Breast epithelium (tissue), 4 donors: ENCODE measurements around the gene MGAT4B. TPM values are rescaled to one million over a fixed set of nuclear protein-coding genes. Genes with fewer than 3 reads are reported as not detected.
A peak's percentile ranks its signal among the peaks of the same experiment; 100 is the strongest.

Experiments used
- DNase-seq, 2 donors: peaks; one replicate each; pipeline ENCODE4 v3.0.0-alpha.2; 2019; ENCODE audit warnings: low spot score in 2 of 2
- H3K27ac ChIP-seq, 2 donors: fragments of 200-600 bp; sonication (generic) in 1 of 2; one replicate each; pipeline ENCODE4 v1.5.1; 2016 to 2019; ENCODE audit warnings: mild to moderate bottlenecking in 1 of 2
- H3K27me3 ChIP-seq, 2 donors: fragments of 200-600 bp; sonication (generic) in 1 of 2; one replicate each; pipeline versions ENCODE4 v1.5.1 to v1.6.0; 2017 to 2019; ENCODE audit warnings: control low read depth in 1 of 2, mild to moderate bottlenecking in 1 of 2
- H3K36me3 ChIP-seq: fragments of 200-600 bp; one replicate; pipeline ENCODE4 v1.5.1; 2019
- H3K4me1 ChIP-seq, 2 donors: fragments of 200-600 bp; sonication (generic); one replicate each; pipeline ENCODE4 v1.5.1; 2016 to 2019; ENCODE audit warnings: control low read depth in 1 of 2
- H3K4me3 ChIP-seq, 3 donors: fragments of 200-600 bp; sonication (generic); 1 replicate in 2 of 3; 2 replicates in 1 of 3; pipeline ENCODE4 v1.5.1; 2016 to 2019; ENCODE audit warnings: mild to moderate bottlenecking in 3 of 3, moderate library complexity in 2 of 3
- H3K9me3 ChIP-seq, 2 donors: fragments of 200-600 bp; sonication (generic) in 1 of 2; one replicate each; pipeline ENCODE4 v1.5.1; 2016 to 2019; ENCODE audit warnings: control low read depth in 1 of 2
- POLR2A ChIP-seq: fragments of 450-650 bp; IDR thresholded peaks from one replicate; pipeline ENCODE4 v1.6.1; 2016; ENCODE audit warnings: antibody characterized with exemption, mild to moderate bottlenecking, moderate library complexity
- POLR2AphosphoS5 ChIP-seq, 3 donors: sonication (generic); formaldehyde crosslinking; IDR thresholded peaks; one replicate each; pipeline ENCODE4 v1.6.1; 2017; ENCODE audit warnings: antibody characterized with exemption in 3 of 3
- intact Hi-C: fragments of 100-400 bp; cut with DNase I; formaldehyde crosslinking; loops from one replicate; pipeline ENCODE4 v1.15.1; 2023; ENCODE audit warnings: low total_unique reads
- total RNA-seq, 3 donors: library from RNA; depleted of rRNA; stranded (reverse); fragments of >200 nt; gene quantifications; one replicate each; pipeline ENCODE4 v1.1.0, GENCODE V29; 2016
- TF ChIP-seq, protein P1 (sequence below), 3 donors: fragments of 450-650 bp; IDR thresholded peaks; one replicate each; pipeline ENCODE4 v1.5.1; 2016 to 2017; ENCODE audit warnings: antibody characterized with exemption in 3 of 3, mild to moderate bottlenecking in 3 of 3, moderate library complexity in 3 of 3

The MGAT4B gene
- 10 to 100 TPM; 43.0 to 73.7 (median 54.6) TPM for total RNA-seq

- DNase-seq: peak; percentile 67 to 72
- Histone ChIP-seq H3K27ac (peak within 1 kb of the TSS; percentile 94 to 97), H3K4me1 (peaks cover 9 to 31% of the 10 kb centered on the region in 2 donors), H3K4me3 (peak within 1 kb of the TSS; percentile 89 to 92 (median 91)), H3K27me3 (no peaks in the 10 kb centered on the region), H3K9me3 (no peaks in the 10 kb centered on the region), H3K36me3 (no peaks in the 10 kb centered on the region)
- intact Hi-C loops: no loop called here
- TF ChIP-seq POLR2AphosphoS5 (IDR thresholded peaks at IDR 0.05) (no peak), POLR2A (no peak)
- TF ChIP-seq, protein P1, sequence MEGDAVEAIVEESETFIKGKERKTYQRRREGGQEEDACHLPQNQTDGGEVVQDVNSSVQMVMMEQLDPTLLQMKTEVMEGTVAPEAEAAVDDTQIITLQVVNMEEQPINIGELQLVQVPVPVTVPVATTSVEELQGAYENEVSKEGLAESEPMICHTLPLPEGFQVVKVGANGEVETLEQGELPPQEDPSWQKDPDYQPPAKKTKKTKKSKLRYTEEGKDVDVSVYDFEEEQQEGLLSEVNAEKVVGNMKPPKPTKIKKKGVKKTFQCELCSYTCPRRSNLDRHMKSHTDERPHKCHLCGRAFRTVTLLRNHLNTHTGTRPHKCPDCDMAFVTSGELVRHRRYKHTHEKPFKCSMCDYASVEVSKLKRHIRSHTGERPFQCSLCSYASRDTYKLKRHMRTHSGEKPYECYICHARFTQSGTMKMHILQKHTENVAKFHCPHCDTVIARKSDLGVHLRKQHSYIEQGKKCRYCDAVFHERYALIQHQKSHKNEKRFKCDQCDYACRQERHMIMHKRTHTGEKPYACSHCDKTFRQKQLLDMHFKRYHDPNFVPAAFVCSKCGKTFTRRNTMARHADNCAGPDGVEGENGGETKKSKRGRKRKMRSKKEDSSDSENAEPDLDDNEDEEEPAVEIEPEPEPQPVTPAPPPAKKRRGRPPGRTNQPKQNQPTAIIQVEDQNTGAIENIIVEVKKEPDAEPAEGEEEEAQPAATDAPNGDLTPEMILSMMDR (IDR thresholded peaks at IDR 0.05): no peak
Observed at GRCh38 chr5:179806250-179807048, at the start of gene MGAT4B. Gene MGAT4B, minus strand, starts transcription at chr5:179806866. Its CDS starts 283 bp downstream, at chr5:179806583.

DNA sequence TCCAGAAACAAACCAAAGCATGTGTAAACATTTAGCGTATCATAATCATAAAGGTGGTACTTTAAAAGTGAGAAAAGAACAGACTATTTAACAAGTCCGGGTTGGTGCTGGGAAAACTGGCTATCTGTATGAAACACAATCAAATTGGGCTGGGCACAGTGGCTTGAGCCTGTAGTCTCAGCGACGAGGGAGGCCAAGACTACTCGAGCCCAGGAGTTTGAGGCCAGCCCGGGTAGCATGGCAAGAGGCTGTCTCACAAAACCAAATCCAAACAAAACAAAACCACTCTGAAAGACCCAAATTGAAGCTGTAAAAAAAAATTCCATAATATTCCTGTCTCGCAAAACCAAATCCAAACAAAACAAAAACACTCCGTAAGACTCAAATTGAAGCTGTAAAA, 47.7 kb upstream of the MGAT4B start:
- TF ChIP-seq POLR2A (no peak), POLR2AphosphoS5 (IDR thresholded peaks at IDR 0.05) (no peak)
- TF ChIP-seq, protein P1 (IDR thresholded peaks at IDR 0.05): no peak
- Histone ChIP-seq H3K27ac (no peak overlapping the region), H3K9me3 (no peaks in the 10 kb centered on the region), H3K4me1 (no peaks in the 10 kb centered on the region), H3K27me3 (no peaks in the 10 kb centered on the region), H3K36me3 (peaks cover 6% of the 10 kb centered on the region), H3K4me3 (no peak overlapping the region)
- no peak for DNase-seq
- intact Hi-C loops: no loop called here

DNA sequence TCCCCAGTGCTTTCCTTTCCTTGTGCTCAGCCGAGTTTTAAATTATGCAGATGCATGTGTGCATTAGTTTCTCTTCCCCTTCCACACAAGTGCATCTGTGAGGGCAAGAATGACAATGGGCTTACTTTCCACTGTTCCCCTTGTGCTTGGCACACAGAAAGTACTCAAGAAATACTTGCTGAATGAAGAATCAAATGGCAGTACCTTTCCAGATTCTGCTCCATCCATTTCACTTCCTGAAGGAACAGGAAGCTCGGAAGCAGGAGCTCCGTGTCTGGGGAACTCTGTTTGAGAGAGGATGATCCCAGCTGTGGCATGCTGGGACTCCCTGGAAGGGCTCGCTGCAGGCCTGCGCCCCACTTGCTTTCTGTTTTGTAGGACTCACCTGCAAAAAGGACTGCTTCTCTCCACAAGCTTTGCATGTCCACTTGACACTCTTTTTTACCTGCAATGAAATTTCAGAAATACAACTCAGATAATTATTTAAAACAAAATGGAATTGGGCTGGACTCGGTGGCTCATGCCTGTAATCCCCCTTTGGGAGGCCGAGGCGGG, 46.4 kb upstream of the MGAT4B start:
- Histone ChIP-seq H3K27me3 (no peaks in the 10 kb centered on the region), H3K36me3 (peaks cover 7% of the 10 kb centered on the region), H3K9me3 (no peaks in the 10 kb centered on the region), H3K4me3 (no peak overlapping the region), H3K4me1 (no peaks in the 10 kb centered on the region), H3K27ac (no peak overlapping the region)
- intact Hi-C loops: no loop called here
- no peak for DNase-seq
- TF ChIP-seq POLR2AphosphoS5 (IDR thresholded peaks at IDR 0.05) (no peak), POLR2A (no peak)
- TF ChIP-seq, protein P1 (IDR thresholded peaks at IDR 0.05): no peak

GRCh38 chr5:179841621-179842020, 35.0 kb upstream of the MGAT4B start:
- Histone ChIP-seq H3K4me1 (no peaks in the 10 kb centered on the region), H3K4me3 (no peak overlapping the region), H3K36me3 (peaks cover 5% of the 10 kb centered on the region), H3K27ac (no peak overlapping the region), H3K9me3 (peaks cover 6 to 10% of the 10 kb centered on the region in 2 donors), H3K27me3 (no peaks in the 10 kb centered on the region)
- intact Hi-C loops: no loop called here
- no peak for DNase-seq
- TF ChIP-seq, protein P1 (IDR thresholded peaks at IDR 0.05): no peak
- TF ChIP-seq POLR2A: no peak

DNA sequence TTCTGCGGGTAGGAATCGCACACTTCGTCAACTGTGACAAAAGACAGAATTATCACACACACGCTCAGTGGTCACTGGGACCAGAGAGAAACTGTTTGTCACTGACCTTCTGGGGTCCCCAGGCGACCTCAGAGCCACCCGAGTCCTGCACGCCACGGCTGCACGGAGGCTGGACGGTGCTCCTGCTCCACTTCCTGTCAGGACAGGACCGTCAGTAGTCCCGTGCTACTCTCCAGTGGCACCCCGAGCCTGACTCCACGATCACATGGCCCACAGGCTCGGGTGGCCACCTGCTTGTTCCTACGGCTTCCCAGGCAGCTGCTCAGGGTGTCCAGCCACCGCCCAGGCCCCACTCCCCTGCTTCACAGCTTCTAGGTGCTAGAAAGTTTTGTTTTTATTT, 34.1 kb upstream of the MGAT4B start:
- Histone ChIP-seq H3K27me3 (no peaks in the 10 kb centered on the region), H3K9me3 (peaks cover 6 to 10% of the 10 kb centered on the region in 2 donors), H3K4me3 (no peak overlapping the region), H3K36me3 (peaks cover 5% of the 10 kb centered on the region), H3K4me1 (no peaks in the 10 kb centered on the region), H3K27ac (no peak overlapping the region)
- intact Hi-C loops: no loop called here
- TF ChIP-seq, protein P1 (IDR thresholded peaks at IDR 0.05): no peak
- TF ChIP-seq POLR2AphosphoS5 (IDR thresholded peaks at IDR 0.05): no peak
- no peak for TF ChIP-seq POLR2A
- DNase-seq: no peak
